H1 (cell line): ENCODE results near the gene CCDC182. TPM values are rescaled to one million over a fixed set of nuclear protein-coding genes. Genes with fewer than 3 reads are reported as not detected.

Source experiments
- CTCF ChIA-PET: fragments of 300-600 bp; sonication (Branson Sonifier 250); formaldehyde crosslinking; loops from one replicate; lab custom pipeline; 2021; ENCODE audit not compliant: partially characterized antibody; lab: Charles Lee
- POLR2A ChIA-PET: fragments of 300-600 bp; sonication (Branson Sonifier 250); formaldehyde crosslinking; loops from one replicate; lab custom pipeline; 2021; ENCODE audit warnings: inconsistent platforms; ENCODE audit not compliant: partially characterized antibody; lab: Charles Lee
- DNase-seq, 2 experiments: peaks; one replicate each; pipeline versions ENCODE4 v3.0.0 to v3.0.0-alpha.2; 2010 to 2022; ENCODE audit warnings: low spot score in 2 of 2, low read depth in 1 of 2, mixed read lengths in 1 of 2
- FAIRE-seq: peaks from 2 replicates; lab custom pipeline; 2011; peaks lifted over from hg19 to GRCh38; lab: Jason Lieb, UNC
- H2AFZ ChIP-seq: 2 replicates; pipeline ENCODE4 v1.8.1; 2012; ENCODE audit warnings: low read length, inconsistent platforms
- H2AK5ac ChIP-seq: 2 replicates; pipeline ENCODE4 v1.6.1; 2013; ENCODE audit warnings: low read depth, low read length
- H2BK120ac ChIP-seq: replicated peaks from 2 replicates; pipeline ENCODE3; 2013; ENCODE audit warnings: low read depth, low read length, inconsistent platforms
- H2BK12ac ChIP-seq: 2 replicates; pipeline ENCODE4 v1.6.1; 2013; ENCODE audit warnings: low read depth, low read length
- H2BK15ac ChIP-seq: 2 replicates; pipeline ENCODE4 v1.6.1; 2013; ENCODE audit warnings: low read length
- H2BK20ac ChIP-seq: 2 replicates; pipeline ENCODE4 v1.6.1; 2013; ENCODE audit warnings: low read length
- H2BK5ac ChIP-seq: 2 replicates; pipeline ENCODE4 v1.6.1; 2013; ENCODE audit warnings: low read depth, low read length
- H3K14ac ChIP-seq: 2 replicates; pipeline ENCODE4 v1.6.1; 2013; ENCODE audit warnings: inconsistent platforms; ENCODE audit not compliant: insufficient read length
- H3K18ac ChIP-seq: 2 replicates; pipeline ENCODE4 v1.6.1; 2013; ENCODE audit warnings: low read length; ENCODE audit errors: extremely low read depth
- H3K23ac ChIP-seq: 2 replicates; pipeline ENCODE4 v1.6.1; 2013; ENCODE audit warnings: inconsistent platforms; ENCODE audit not compliant: insufficient read length
- H3K23me2 ChIP-seq: 2 replicates; pipeline ENCODE4 v1.6.1; 2013; ENCODE audit warnings: low read depth, low read length
- H3K27ac ChIP-seq: 2 replicates; pipeline ENCODE4 v1.6.1; 2011; ENCODE audit warnings: low read depth, low read length, inconsistent platforms
- H3K27me3 ChIP-seq, 4 experiments: replicated peaks in 1 of 4; 1 replicate in 1 of 4; 2 replicates in 3 of 4; pipeline versions ENCODE4 v1.6.1 to v1.8.1; 2011 to 2013; ENCODE audit warnings: low read length in 3 of 4, mild to moderate bottlenecking in 3 of 4, inconsistent platforms in 2 of 4, mixed read lengths in 2 of 4, moderate library complexity in 1 of 4; ENCODE audit not compliant: control insufficient read depth in 3 of 4, insufficient read depth in 3 of 4; ENCODE audit errors: extremely low read depth in 1 of 4
- H3K36me3 ChIP-seq, 4 experiments: 2 replicates each; pipeline versions ENCODE4 v1.6.1 to v1.8.1; 2011 to 2013; ENCODE audit warnings: mild to moderate bottlenecking in 4 of 4, low read length in 3 of 4, moderate library complexity in 2 of 4, control low read depth in 1 of 4, inconsistent platforms in 1 of 4; ENCODE audit not compliant: insufficient read depth in 4 of 4, control insufficient read depth in 2 of 4
- H3K4ac ChIP-seq: replicated peaks from 2 replicates; pipeline ENCODE3; 2013; ENCODE audit warnings: low read length, low read depth, mixed read lengths, inconsistent platforms; ENCODE audit not compliant: insufficient read length
- H3K4me1 ChIP-seq, 4 experiments: replicated peaks in 1 of 4; 1 replicate in 1 of 4; 2 replicates in 3 of 4; pipeline versions ENCODE4 v1.6.1 to v1.8.1; 2011 to 2013; ENCODE audit warnings: low read length in 3 of 4, inconsistent platforms in 2 of 4, mixed read lengths in 1 of 4; ENCODE audit not compliant: insufficient read depth in 4 of 4, control insufficient read depth in 3 of 4
- H3K4me2 ChIP-seq, 2 experiments: 2 replicates each; pipeline versions ENCODE4 v1.6.1 to v1.8.1; 2011 to 2013; ENCODE audit warnings: low read depth in 2 of 2, low read length in 2 of 2, control low read depth in 1 of 2, inconsistent platforms in 1 of 2, mild to moderate bottlenecking in 1 of 2; ENCODE audit not compliant: insufficient read depth in 1 of 2
- H3K4me3 ChIP-seq, 4 experiments: fragments of 200-600, 300-600 bp in 1 of 4; sonication (generic), shearing (Covaris generic), sonication (Bioruptor Twin) in 1 of 4; 2 replicates each; pipeline versions ENCODE4 v1.5.1 to v1.8.1; 2011 to 2016; ENCODE audit warnings: low read length in 4 of 4, low read depth in 3 of 4, control low read depth in 2 of 4, inconsistent platforms in 2 of 4, mild to moderate bottlenecking in 2 of 4, mixed read lengths in 1 of 4, moderate library complexity in 1 of 4; ENCODE audit not compliant: insufficient read depth in 2 of 4; ENCODE audit errors: extremely low read depth in 1 of 4
- H3K56ac ChIP-seq: replicated peaks from 2 replicates; pipeline ENCODE3; 2013; ENCODE audit warnings: low read depth, mild to moderate bottlenecking, mixed read lengths, low read length, inconsistent platforms; ENCODE audit not compliant: insufficient read length
- H3K79me1 ChIP-seq: 2 replicates; pipeline ENCODE4 v1.6.1; 2013; ENCODE audit warnings: low read depth, low read length, control low read depth
- H3K79me2 ChIP-seq, 2 experiments: 2 replicates each; pipeline versions ENCODE4 v1.6.1 to v1.8.1; 2012 to 2013; ENCODE audit warnings: low read length in 2 of 2, mild to moderate bottlenecking in 2 of 2, inconsistent platforms in 1 of 2; ENCODE audit not compliant: insufficient read depth in 2 of 2, control insufficient read depth in 1 of 2
- H3K9ac ChIP-seq, 4 experiments: replicated peaks in 1 of 4; 1 replicate in 1 of 4; 2 replicates in 3 of 4; pipeline versions ENCODE4 v1.6.1 to v1.8.1; 2011 to 2013; ENCODE audit warnings: low read depth in 3 of 4, low read length in 3 of 4, control low read depth in 2 of 4, mild to moderate bottlenecking in 2 of 4, moderate library complexity in 2 of 4, inconsistent platforms in 1 of 4; ENCODE audit errors: extremely low read depth in 1 of 4
- H3K9me3 ChIP-seq, 2 experiments: 2 replicates each; pipeline versions ENCODE4 v1.6.1 to v1.8.1; 2012 to 2013; ENCODE audit warnings: mild to moderate bottlenecking in 2 of 2, moderate library complexity in 2 of 2, control low read depth in 1 of 2, inconsistent platforms in 1 of 2, low read depth in 1 of 2, low read length in 1 of 2, mixed read lengths in 1 of 2; ENCODE audit not compliant: insufficient read depth in 2 of 2
- H4K20me1 ChIP-seq, 2 experiments: replicated peaks in 1 of 2; 2 replicates each; pipeline versions ENCODE3 to v1.8.1; 2011 to 2013; ENCODE audit warnings: inconsistent platforms in 2 of 2, low read length in 2 of 2, mild to moderate bottlenecking in 1 of 2; ENCODE audit not compliant: insufficient read depth in 2 of 2, control insufficient read depth in 1 of 2
- H4K5ac ChIP-seq: 2 replicates; pipeline ENCODE4 v1.6.1; 2013; ENCODE audit warnings: low read length, low read depth, mixed read lengths, inconsistent platforms; ENCODE audit not compliant: insufficient read length
- H4K8ac ChIP-seq: 2 replicates; pipeline ENCODE4 v1.8.0; 2013; ENCODE audit warnings: mild to moderate bottlenecking, moderate library complexity, low read length, inconsistent platforms; ENCODE audit not compliant: insufficient read depth; ENCODE audit errors: extremely low read depth
- H4K91ac ChIP-seq: replicated peaks from 2 replicates; pipeline ENCODE3; 2013; ENCODE audit warnings: low read length, mixed read lengths, inconsistent platforms; ENCODE audit not compliant: insufficient read length
- BACH1 ChIP-seq: IDR thresholded peaks from 2 replicates; pipeline ENCODE4 v1.6.1; 2012; ENCODE audit warnings: low read length, improper control_type of control experiment
- BRCA1 ChIP-seq: IDR thresholded peaks from 2 replicates; pipeline ENCODE4 v1.6.1; 2012; ENCODE audit warnings: low read depth, low read length, improper control_type of control experiment
- FOSL1 ChIP-seq: IDR thresholded peaks from 2 replicates; pipeline ENCODE4 v1.6.1; 2011; ENCODE audit warnings: mild to moderate bottlenecking, low read depth, low read length, moderate library complexity; ENCODE audit not compliant: insufficient read depth
- KDM1A ChIP-seq: fragments of 200-600, 300-600 bp; sonication (generic); IDR thresholded peaks from 2 replicates; pipeline ENCODE4 v1.7.1; 2016; ENCODE audit warnings: mild to moderate bottlenecking, low read length, borderline replicate concordance
- MAFK ChIP-seq: IDR thresholded peaks from 2 replicates; pipeline ENCODE4 v1.6.1; 2012; ENCODE audit warnings: low read depth, mild to moderate bottlenecking, improper control_type of control experiment, low read length
- POU5F1 ChIP-seq: IDR thresholded peaks from 2 replicates; pipeline ENCODE4 v1.6.1; 2011; ENCODE audit warnings: low read depth, mild to moderate bottlenecking, low read length, moderate library complexity
- RAD21 ChIP-seq, 2 experiments: IDR thresholded peaks in 1 of 2; conservative IDR thresholded peaks in 1 of 2; 2 replicates each; pipeline ENCODE4 v1.6.1; 2011; ENCODE audit warnings: low read depth in 2 of 2, low read length in 2 of 2, improper control_type of control experiment in 1 of 2, inconsistent platforms in 1 of 2, mild to moderate bottlenecking in 1 of 2, moderate library complexity in 1 of 2
- SAP30 ChIP-seq: fragments of 300-600 bp; sonication (generic); IDR thresholded peaks from 2 replicates; pipeline ENCODE4 v1.7.1; 2012; ENCODE audit warnings: low read length, moderate library complexity, mild to moderate bottlenecking, inconsistent platforms; ENCODE audit not compliant: insufficient read depth, insufficient replicate concordance
- SP4 ChIP-seq: IDR thresholded peaks from 2 replicates; pipeline ENCODE4 v1.6.1; 2012; ENCODE audit warnings: low read length, inconsistent platforms
- WGBS, 2 experiments: shearing (Covaris generic) in 1 of 2; methylation state at CpG; one replicate each; pipeline versions ENCODE4 v1.1.6 to v1.1.7; 2013 to 2015; ENCODE audit warnings: low lambda C conversion rate in 2 of 2, mixed read lengths in 2 of 2, inconsistent platforms in 1 of 2, low coverage in 1 of 2, missing lambda C conversion rate in 1 of 2; ENCODE audit not compliant: insufficient replicate concordance in 2 of 2, insufficient coverage in 1 of 2, insufficient read length in 1 of 2; ENCODE audit errors: extremely low coverage in 1 of 2, missing lambda C conversion rate in 1 of 2; 5-methylcytosine and 5-hydroxymethylcytosine counted together
- polyA plus RNA-seq, 7 experiments: library from polyadenylated mRNA; depleted of rRNA in 3 of 7; stranded (reverse) in 5 of 7; unstranded in 2 of 7; fragments of >200 nt in 5 of 7; fragments of 200-250 nt in 2 of 7; gene quantifications; 1 replicate in 5 of 7; 2 replicates in 1 of 7; 4 replicates in 1 of 7; pipeline versions ENCODE4 v1.2.1 to v1.2.3, GENCODE V29; 2011 to 2013; ENCODE audit warnings: missing spikeins in 2 of 7, mixed read lengths in 2 of 7
- total RNA-seq: library from RNA; stranded (reverse); fragmentation: NEBNext Ultra II Directional; extraction: Animal tissue kit (Norgen Biotek cat#: 25700); gene quantifications from 2 replicates; pipeline ENCODE4 v1.2.1, GENCODE V29; 2021

The CCDC182 gene
- total and polyA plus RNA-seq, 2 of the 8 experiments (the other 6 are each of a cell fraction or from before 2014, with no cell fraction given) = not detected

- H3K36me3 ChIP-seq = no peaks in the 10 kb centered on the region
- H3K4me1 ChIP-seq = peaks cover 0 to 2% (median 0%) of the 10 kb centered on the region in 4 experiments; a peak in 1 of 7 replicates
- no peak overlapping the region for H2BK15ac ChIP-seq
- no peaks in the 10 kb centered on the region for H4K20me1 ChIP-seq
- H3K79me1 ChIP-seq = no peaks in the 10 kb centered on the region
- no peaks in the 10 kb centered on the region for H3K27me3 ChIP-seq
- H4K91ac ChIP-seq = no peak overlapping the region
- no peak overlapping the region for H3K27ac ChIP-seq
- no peak overlapping the region for H3K56ac ChIP-seq
- no peak overlapping the region for H3K9ac ChIP-seq
- no peak overlapping the region for H3K4me2 ChIP-seq
- H2AK5ac ChIP-seq = no peak overlapping the region
- H2BK120ac ChIP-seq = no peak overlapping the region
- FAIRE-seq (peak; percentile 28), DNase-seq (no peak)
- no peaks in the 10 kb centered on the region for H3K9me3 ChIP-seq
- H3K79me2 ChIP-seq = no peaks in the 10 kb centered on the region
- no peak overlapping the region for H2BK20ac ChIP-seq
- no peak overlapping the region for H3K4ac ChIP-seq
- H3K4me3 ChIP-seq = no peak overlapping the region
- no peak overlapping the region for H3K23ac ChIP-seq
- no peak overlapping the region for H4K8ac ChIP-seq
- WGBS, 2 experiments = 49% methylated on average over 6 of the region's 6 CpGs; no CpG with 5 or more reads in 1 of the 2 experiments
- H4K5ac ChIP-seq = no peak overlapping the region
- ChIA-PET CTCF (interaction anchor here (0.7 to 3.4 kb wide), 47 partner anchors 10 to 640 kb away, joined by 3 to 23 read pairs (median 4); no protein-coding TSS in a partner anchor), POLR2A (interaction anchor here (1.4 kb wide), 1 partner anchor 11 kb away, joined by 3 read pairs; no protein-coding TSS in a partner anchor)
- H2BK12ac ChIP-seq = no peak overlapping the region
- H2BK5ac ChIP-seq = no peak overlapping the region
- H3K18ac ChIP-seq = no peak overlapping the region
- no peak overlapping the region for H3K14ac ChIP-seq
- no peaks in the 10 kb centered on the region; the same call in 1 of the 2 replicates for H3K23me2 ChIP-seq
- no peak overlapping the region for H2AFZ ChIP-seq
- no peak for TF ChIP-seq MAFK
- TF ChIP-seq BACH1 = no peak
- peak; percentile 88 to 89 for TF ChIP-seq RAD21 (IDR thresholded peaks at IDR 0.05 in 1 of 2, conservative IDR thresholded peaks at IDR 0.05 in 1 of 2; ENCODE audit: low read depth in 2 of 2, low read length in 2 of 2)
- TF ChIP-seq FOSL1 = no peak
- TF ChIP-seq SAP30 = no peak
- no peak for TF ChIP-seq KDM1A
- TF ChIP-seq BRCA1 = no peak
- TF ChIP-seq POU5F1 = no peak
- TF ChIP-seq SP4 = no peak
These were observed 2.3 kb upstream of the CCDC182 start for GRCh38 chr17:57747221-57748017.
